Measurements from ENCODE around the gene HRK.

HRK gene

DNA sequence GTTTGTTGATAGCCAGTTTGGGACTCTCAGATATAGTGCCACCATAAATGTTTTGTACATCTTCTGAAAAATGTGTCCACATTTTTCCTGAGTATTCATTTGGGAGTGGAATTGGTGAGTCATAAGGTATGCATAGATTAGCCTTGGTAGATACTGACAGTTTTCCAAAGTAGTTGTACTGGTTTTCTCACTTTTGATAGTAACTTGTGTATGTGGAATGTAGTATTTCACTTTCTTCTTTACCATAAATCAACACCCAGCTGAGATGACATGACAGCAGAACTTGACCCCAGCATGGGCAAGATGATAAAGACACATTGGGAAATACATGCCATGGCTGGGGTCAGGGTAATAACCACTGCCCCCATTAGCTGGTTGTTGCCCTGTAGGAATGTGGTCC, 34.9 kb upstream of the HRK start:
- TF ChIP-seq ZNF274 (IDR thresholded peaks at IDR 0.05; ENCODE audit: low read depth, low read length), result no peak
- H3K4me3 ChIP-seq (ENCODE audit: low read length), result no peak overlapping the region

- no peak for TF ChIP-seq ZNF274 (IDR thresholded peaks at IDR 0.05; ENCODE audit: low read depth, low read length)
- no peak overlapping the region for H3K4me3 ChIP-seq (ENCODE audit: low read length)
Observed at GRCh38 chr12:116915326-116915725, 34.1 kb upstream of the HRK start.

DNA sequence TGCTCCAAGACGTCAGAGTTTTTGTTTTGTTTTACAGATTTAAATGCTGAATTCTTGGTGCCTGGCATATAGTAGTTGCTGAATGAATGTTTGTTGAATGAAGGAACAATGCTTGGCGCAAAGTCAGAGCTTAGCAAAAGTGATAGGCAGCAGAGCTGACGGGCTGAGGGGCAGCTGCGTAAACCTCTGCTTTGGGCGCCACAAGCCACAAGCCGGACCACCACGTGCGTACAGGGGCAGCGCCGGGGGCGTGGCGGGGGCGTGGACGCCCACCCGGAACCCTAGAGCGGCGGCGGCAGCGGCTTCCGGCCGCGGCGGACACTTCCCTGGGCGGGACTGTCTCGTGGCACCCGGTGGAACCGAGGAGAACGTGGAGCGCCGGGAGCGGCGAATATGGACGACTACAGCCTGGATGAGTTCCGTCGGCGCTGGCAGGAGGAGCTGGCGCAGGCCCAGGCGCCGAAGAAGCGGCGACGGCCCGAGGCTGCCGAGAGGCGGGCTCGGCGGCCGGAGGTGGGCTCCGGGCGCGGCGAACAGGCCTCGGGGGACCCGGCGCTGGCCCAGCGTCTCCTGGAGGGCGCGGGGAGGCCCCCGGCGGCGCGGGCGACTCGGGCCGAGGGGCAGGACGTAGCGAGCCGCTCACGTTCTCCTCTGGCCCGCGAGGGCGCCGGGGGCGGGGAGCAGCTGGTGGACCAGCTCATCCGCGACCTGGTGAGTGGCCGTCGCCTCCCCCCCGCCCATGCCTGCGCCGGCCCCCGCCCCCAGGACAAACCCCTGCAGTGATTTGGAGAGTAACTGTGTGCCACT, 29.6 kb upstream of the HRK start, which contains the start of gene FBXW8:
TSS of gene FBXW8 (plus strand) at position 306 of the 807 bp plus-strand sequence. CDS start at position 394, 88 bp downstream.
- peak within 1 kb of the TSS; percentile 93 for H3K4me3 ChIP-seq (ENCODE audit: low read length)
- no peak for TF ChIP-seq ZNF274 (IDR thresholded peaks at IDR 0.05; ENCODE audit: low read depth, low read length)

GRCh38 chr12:116910280-116910644, 29.0 kb upstream of the HRK start:
- no peak for TF ChIP-seq ZNF274 (IDR thresholded peaks at IDR 0.05; ENCODE audit: low read depth, low read length)

DNA sequence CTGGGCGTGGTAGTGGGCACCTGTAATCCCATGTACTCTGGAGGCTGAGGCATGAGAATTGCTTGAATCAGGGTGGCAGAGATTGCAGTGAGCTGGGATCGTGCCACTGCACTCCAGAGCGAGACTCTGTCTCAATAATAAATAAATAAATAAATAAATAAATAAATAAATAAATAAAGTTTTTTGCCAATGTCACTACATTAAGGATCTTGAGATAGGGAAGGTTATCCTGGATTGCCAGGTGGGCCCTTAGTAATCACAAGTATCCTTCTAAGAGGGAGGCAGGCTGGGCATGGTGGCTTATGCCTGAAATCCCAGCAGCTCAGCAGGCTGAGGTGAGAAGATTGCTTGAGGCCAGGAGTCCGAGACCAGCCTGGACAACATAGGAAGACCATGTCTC, 25.0 kb upstream of the HRK start:
- TF ChIP-seq ZNF274 (IDR thresholded peaks at IDR 0.05; ENCODE audit: low read depth, low read length), result no peak
- H3K4me3 ChIP-seq (ENCODE audit: low read length), result no peak overlapping the region

More at GRCh38 chr12:116910280-116910644, 29.0 kb upstream of the HRK start:
- H3K4me3 ChIP-seq (ENCODE audit: low read length), result peak overlapping the region; percentile 93

GRCh38 chr12:116903818-116904217, 22.6 kb upstream of the HRK start:
- TF ChIP-seq ZNF274 (IDR thresholded peaks at IDR 0.05; ENCODE audit: low read depth, low read length), result no peak
- H3K4me3 ChIP-seq (ENCODE audit: low read length), result no peak overlapping the region

GRCh38 chr12:116901612-116902011, 20.4 kb upstream of the HRK start:
- TF ChIP-seq ZNF274 (IDR thresholded peaks at IDR 0.05; ENCODE audit: low read depth, low read length), result no peak
- no peak overlapping the region for H3K4me3 ChIP-seq (ENCODE audit: low read length)

DNA sequence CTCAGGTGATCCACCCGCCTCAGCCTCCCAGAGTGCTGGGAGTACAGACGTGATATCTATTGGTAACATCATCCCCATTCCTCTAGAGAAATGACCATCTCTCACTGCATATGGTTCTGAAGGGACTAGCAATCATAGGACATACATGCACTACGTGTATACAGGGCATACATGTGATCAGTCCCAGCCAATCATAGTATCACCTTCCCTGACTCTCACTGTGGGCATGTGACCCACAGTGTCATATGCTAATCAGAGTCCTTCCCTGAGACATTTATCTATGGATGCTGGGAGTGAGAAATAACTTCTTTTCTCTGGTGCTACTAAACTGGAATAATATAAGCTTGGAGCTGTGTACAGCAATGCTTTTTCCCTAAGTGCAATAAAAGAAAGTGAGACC, 17.4 kb upstream of the HRK start:
- no peak overlapping the region for H3K4me3 ChIP-seq (ENCODE audit: low read length)
- TF ChIP-seq ZNF274 (IDR thresholded peaks at IDR 0.05; ENCODE audit: low read depth, low read length), result no peak

GRCh38 chr12:116897476-116897875, 16.2 kb upstream of the HRK start:
- no peak overlapping the region for H3K4me3 ChIP-seq (ENCODE audit: low read length)
- no peak for TF ChIP-seq ZNF274 (IDR thresholded peaks at IDR 0.05; ENCODE audit: low read depth, low read length)

- TF ChIP-seq ZNF274 (IDR thresholded peaks at IDR 0.05; ENCODE audit: low read depth, low read length), result no peak
- no peak overlapping the region for H3K4me3 ChIP-seq (ENCODE audit: low read length)
Observed at GRCh38 chr12:116896411-116896924, 15.2 kb upstream of the HRK start.

DNA sequence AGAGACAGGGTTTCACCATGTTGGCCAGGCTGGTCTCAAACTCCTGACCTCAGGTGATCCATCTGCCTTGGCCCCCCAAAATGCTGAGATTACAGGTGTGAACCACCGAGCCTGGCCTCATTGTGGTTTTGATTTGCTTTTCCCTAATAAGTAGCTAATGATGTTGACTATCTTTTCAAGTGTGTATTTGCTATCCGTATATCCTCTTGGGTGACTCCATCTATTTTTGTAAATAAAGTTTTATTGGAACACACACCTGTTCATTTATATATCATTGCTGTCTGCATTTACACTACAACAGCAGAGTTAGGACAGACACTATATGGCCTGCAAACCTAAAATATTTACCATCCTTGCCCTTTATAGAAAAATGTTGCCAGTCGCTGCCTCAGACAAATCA, 13.7 kb upstream of the HRK start:
- no peak overlapping the region for H3K4me3 ChIP-seq (ENCODE audit: low read length)
- no peak for TF ChIP-seq ZNF274 (IDR thresholded peaks at IDR 0.05; ENCODE audit: low read depth, low read length)

GRCh38 chr12:116892349-116893140, 11.3 kb upstream of the HRK start:
- no peak overlapping the region for H3K4me3 ChIP-seq (ENCODE audit: low read length)

GRCh38 chr12:116891019-116891418, 9.8 kb upstream of the HRK start:
- no peak for TF ChIP-seq ZNF274 (IDR thresholded peaks at IDR 0.05; ENCODE audit: low read depth, low read length)
- no peak overlapping the region for H3K4me3 ChIP-seq (ENCODE audit: low read length)

More at GRCh38 chr12:116892349-116893140, 11.3 kb upstream of the HRK start:
- no peak for TF ChIP-seq ZNF274 (IDR thresholded peaks at IDR 0.05; ENCODE audit: low read depth, low read length)

- TF ChIP-seq ZNF274 (IDR thresholded peaks at IDR 0.05; ENCODE audit: low read depth, low read length), result no peak
- H3K4me3 ChIP-seq (ENCODE audit: low read length), result no peak overlapping the region
Observed at GRCh38 chr12:116890330-116890729, 9.1 kb upstream of the HRK start.

DNA sequence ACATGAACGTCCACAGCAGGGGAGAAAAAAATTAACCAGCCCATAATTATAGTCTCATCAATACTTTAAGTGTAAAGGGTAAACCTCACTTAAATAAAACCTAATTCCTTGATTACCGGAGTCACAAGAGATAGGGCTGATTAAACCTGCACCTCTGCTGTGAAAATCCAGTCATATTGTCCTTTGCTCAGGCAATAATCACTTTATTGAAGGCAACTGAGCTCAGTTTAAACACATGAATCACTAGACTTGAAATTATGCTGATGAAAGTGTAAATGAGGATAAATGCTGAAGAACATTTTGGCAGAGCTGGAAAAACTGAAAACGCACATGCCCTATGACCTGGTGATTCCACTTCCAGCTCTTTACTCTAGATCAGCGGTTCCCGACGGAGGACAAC, 6.7 kb upstream of the HRK start:
- H3K4me3 ChIP-seq (ENCODE audit: low read length), result no peak overlapping the region
- no peak for TF ChIP-seq ZNF274 (IDR thresholded peaks at IDR 0.05; ENCODE audit: low read depth, low read length)

All from GM08714 (cell line).